GM18511 (cell line): ENCODE data around the gene AFAP1L1.
A peak's percentile ranks its signal among the peaks of the same experiment; 100 is the strongest.

Source experiments
- ATAC-seq: cut with Tn5 transposase; IDR thresholded peaks from one replicate; pipeline ENCODE4 v1.9.1; 2021; ENCODE audit warnings: mild to moderate bottlenecking, moderate library complexity; ENCODE audit not compliant: unreplicated experiment

The AFAP1L1 gene

DNA sequence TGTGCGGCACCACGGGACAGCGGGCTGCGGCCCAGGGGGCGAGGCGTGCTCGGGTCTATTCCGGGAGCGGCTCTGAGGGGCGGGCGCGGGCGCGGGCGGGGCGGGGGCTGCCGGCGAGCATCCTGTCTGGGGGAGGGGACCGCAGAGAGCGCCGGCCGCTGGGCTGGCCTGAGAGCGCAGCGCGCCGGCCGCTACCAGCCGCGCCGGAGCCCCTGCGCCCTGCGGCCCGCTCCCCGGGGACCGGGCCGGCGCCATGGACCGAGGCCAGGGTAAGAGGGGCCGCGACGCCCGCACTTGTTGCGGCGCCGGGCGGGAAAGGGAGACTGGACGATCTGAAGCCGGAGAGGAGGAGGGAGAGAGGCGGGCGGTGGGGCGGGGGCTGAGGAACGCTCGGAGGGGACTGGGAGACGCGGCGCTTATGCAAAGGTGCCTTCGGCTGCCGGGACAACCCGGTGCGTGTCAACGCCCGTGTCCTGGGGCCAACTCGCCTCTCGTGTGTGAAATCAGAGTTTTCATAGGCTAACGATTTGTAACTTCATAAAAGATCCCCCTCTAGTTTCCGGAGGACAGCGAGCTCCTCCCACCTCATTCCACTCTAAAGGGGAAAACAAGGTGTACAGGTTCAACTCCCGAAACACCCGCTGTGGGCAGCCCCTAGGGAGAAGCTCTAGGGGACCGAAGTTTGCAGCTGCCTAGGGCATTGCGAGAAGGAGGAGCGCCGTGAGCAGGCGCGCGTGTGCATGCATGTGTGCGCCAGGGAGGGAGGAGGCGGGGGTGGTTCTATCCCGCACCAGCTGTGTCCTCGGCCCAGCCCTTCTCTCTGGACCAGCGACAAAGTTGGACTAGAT, at the start of gene AFAP1L1:
TSS of gene AFAP1L1 (plus strand) at position 144 of the 848 bp plus-strand sequence. CDS start at position 254, 110 bp downstream.
- ATAC-seq, result no peak

DNA sequence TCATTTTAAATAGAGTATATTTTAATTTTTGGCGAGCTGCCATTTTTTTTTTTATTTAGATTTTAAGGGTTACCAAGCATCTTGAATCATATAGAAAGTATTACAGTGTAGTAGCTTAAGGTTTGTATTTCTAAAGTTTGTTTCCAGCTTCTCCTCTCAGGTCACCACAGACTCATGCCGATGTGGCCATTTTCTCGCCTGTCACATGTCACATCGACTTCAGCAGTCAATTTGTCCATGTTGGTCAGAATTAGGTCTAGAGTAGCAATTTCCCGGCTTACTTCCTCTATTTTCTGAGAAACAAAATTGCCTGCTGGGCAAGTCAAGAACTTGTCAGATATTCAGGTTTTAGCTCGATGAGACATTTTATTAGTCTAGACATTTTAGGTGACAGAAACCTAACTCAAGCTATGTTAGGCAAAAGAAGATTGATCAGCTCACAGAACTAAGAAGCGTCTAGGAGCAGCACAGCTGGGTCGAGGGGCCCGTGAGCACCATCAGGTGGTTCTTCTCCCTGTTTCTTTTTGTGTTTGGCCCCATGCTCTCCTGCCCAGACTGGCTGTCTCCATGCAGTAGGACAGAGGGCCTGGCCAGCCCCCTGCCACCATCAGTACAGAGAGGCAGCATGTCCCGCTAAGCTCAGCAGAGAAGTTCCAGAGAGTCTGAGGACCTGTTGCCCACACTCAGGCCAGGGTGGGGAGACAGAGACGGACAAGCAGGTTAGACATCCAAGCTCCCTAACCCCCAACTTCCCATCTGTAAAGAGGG, 48.4 kb upstream of the AFAP1L1 start:
- ATAC-seq, result no peak

DNA sequence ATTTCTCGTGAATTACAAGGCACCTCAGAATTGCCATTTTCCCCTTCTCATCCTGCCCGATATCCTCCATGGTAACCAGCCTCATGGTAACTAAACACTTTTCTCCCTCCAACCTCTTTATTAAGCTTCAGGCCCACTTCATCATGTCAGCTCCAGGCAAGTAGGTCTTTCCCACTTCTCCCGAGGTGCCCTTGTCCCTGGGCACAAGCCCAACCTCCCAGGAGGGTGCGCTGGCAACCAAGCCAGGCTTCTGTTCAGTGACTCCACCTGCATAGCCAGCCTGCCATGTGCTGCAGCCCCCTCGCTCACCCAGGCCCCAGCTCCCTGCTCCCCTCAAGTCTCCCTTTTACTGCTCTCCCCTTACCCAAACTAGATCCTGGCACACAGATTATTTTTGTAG, 47.4 kb upstream of the AFAP1L1 start:
- no peak for ATAC-seq

DNA sequence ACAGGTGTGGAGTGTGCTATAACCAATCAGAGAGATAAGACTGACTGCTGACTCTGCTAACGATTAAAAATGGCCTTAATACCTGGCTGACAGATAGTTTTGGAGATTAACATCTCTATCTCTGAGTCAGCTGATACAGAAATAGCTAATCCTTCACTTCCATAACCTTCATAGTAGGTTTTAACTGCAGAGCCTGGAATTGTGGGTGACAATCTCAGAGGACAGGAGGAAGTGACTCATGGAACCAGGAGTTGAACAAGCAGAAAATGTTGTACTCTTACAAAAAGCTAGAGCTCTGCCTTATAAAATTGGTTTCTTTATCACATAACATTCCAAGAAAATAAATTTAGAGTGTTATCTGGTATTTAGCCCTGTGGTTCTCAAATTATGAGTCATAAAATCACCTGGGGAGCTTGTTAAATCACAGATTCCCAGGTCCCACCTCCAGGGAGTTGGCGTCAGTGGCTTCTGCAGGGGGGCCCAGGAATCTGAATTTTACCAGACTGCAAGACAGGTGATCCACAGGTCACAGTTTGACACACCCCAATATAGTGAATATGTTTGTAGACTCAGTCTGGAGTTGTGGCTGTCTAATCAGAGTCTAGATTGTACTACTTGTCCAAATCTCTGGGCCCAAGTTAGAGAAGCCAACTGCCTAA, 44.4 kb upstream of the AFAP1L1 start:
- ATAC-seq, result no peak

- no peak for ATAC-seq
Observed at GRCh38 chr5:149228618-149229297, 42.9 kb upstream of the AFAP1L1 start.

- no peak for ATAC-seq
Observed at GRCh38 chr5:149229298-149229937, 42.2 kb upstream of the AFAP1L1 start.

DNA sequence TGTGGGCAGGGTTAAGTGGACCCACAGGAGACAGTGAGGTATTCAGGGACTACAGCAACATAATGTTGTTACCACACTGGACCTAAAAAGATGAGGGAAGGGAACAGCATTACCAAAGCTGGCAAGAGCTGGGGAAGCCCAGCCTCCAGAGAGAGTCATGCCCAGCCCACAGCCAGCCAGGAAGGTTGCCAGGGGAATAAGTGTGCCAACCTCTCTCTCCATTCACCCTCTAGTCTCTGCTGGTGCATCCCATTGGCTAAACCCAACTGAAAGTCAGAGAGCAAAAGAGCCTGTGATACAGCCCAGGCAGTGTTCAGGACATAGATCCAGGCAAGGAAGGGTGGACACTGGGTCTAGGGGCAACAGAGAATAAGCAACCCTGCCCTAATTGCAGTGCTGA, 35.8 kb upstream of the AFAP1L1 start:
- no peak for ATAC-seq

GRCh38 chr5:149237662-149238061, 34.0 kb upstream of the AFAP1L1 start:
- ATAC-seq, result no peak

DNA sequence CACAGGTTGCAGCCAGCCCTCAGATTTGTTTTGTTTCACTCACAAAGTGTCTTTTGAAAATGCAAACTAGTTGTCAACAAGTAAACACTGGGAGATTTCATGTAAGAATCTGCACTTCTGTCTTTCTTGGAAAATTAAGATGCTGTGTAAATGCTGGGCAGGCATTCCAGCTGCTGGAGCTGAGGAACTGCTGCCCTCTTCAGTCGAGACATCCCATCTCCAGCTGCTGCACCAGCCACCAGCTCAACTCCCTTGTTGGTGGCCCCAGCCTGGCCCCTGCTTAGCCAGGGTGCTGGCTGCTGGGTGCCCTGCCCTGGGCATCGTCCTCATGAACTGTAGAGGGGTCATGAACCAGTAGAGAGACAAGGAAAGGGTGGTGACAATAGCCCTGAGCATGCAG, 33.1 kb upstream of the AFAP1L1 start:
- ATAC-seq, result no peak

DNA sequence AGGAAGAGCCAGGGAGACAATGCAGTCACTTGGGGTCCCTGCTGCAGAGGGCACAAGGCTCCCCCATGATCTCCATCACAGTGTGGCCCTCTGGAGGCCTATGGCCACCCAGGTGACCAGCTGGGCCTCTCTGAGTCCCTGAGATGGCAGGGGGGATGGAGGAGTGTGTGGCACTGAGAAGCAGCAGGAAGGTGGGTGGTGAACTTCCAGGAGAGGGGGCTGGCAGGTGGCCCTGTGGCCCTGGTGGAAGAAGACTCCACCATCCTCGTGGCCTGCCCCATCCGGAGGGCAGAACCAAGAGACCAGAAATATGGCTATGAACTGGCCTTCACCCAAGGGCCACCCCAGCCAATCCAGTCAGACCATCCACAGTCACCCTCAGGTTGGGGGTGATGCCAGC, 31.7 kb upstream of the AFAP1L1 start:
- ATAC-seq, result no peak

- ATAC-seq, result peak; percentile 74
Observed at GRCh38 chr5:149240354-149240998, 31.2 kb upstream of the AFAP1L1 start.

DNA sequence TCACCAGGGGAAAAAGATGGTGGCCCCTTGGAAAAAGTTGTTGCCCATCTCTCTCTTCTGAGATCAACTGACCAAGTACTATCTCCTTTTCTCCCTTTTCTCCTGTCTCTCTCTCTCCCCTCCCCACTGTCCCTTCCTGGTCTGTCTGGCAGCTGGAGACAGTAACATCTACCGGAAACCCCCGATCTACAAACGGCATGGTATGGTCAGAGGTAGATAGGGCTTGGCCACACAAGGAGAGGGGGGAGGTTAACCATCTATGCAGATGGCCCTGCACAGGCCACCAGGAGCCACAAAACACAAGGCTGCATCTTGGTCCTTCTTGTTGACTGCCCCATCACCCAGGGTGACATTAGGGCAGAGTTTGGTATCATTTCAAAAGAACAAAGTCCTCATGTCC, 29.3 kb upstream of the AFAP1L1 start:
- ATAC-seq, result no peak

GRCh38 chr5:149246906-149247305, 24.8 kb upstream of the AFAP1L1 start:
- ATAC-seq, result no peak

- no peak for ATAC-seq
Observed at GRCh38 chr5:149247726-149248125, 23.9 kb upstream of the AFAP1L1 start.

DNA sequence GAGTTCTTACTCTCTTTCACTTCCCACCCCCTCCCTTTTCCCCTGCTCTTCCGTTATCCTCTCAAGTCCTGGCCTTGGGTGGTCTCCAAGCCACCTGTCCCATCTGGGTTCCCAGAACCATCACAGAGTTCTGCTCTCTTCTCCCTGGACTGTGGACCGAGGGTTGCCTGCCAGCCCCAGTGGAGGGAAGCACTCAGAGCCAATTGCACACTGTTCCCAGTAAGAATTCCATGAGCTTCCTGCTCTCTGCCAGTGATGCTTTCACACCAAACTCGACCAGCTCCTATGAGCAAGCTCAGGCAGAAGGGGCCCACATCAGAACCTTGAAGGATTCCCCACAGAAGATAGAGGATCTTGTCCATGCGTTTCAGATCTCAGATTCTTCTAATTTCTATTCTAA, 20.1 kb upstream of the AFAP1L1 start:
- no peak for ATAC-seq

GRCh38 chr5:149254506-149254905, 17.2 kb upstream of the AFAP1L1 start:
- ATAC-seq, result no peak

DNA sequence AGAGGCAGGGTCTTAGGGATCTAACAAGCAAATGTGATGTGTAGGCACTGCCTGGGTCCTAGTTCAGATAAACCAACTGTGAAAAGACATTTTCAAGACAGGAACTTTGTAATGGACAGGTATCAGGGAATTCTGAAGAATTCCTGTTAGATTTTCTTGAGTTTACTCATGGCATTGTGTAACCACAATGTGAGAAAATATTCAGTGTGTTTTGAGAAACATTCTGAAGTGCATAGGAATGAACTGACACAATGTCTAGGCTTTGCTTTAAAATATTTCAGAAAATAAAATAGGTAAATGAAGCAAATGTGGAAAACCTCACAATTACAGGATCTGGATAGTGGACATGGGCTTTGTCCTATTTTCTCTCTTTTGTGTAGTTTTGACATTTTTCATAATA, 15.2 kb upstream of the AFAP1L1 start:
- no peak for ATAC-seq

GRCh38 chr5:149257131-149257530, 14.5 kb upstream of the AFAP1L1 start:
- ATAC-seq, result no peak

- no peak for ATAC-seq
Observed at GRCh38 chr5:149257889-149258705, 13.6 kb upstream of the AFAP1L1 start.
